Measurements from ENCODE around the gene CLIP4.

The CLIP4 gene

DNA sequence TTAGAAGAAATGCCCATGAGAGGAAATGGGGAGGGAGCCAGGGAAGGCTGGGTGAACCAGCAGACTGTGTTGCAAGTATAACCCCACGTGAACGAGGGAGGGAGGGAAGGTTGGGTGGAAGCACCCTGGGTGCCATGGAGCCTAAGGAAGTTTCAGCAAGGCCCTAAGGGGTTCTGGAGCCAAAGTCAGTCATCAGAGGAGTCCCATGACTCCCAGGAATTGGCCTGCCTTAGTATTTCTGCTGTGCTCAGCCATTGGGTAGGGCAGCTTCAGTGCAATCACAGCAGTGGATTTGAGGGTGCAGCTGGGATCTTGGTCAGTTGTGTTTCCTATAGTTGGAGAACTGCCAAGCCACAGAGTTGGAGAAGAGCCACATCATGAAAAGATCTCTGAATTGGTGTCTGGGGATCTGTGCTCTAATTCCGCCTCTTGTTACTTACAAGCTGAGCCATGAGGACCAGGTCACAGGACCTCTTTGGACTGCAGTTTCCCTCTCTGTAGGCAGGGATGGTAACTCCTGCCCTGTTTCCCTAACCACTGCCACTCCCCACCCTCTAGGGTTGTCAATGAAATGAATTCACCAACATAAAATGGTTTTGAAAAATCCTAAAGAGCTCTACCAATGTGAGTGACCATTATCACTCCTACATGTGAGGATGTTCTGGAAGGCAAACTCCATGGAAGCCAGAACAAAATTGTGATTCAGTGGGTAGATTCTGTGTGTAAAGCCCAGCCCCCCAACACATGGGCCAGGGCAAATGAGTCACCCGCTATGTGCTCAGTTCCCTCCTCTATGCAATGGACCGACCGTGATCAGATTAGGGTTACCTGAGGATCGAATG lies 108.9 kb downstream of the CLIP4 start:
- no peak for DNase-seq

DNA sequence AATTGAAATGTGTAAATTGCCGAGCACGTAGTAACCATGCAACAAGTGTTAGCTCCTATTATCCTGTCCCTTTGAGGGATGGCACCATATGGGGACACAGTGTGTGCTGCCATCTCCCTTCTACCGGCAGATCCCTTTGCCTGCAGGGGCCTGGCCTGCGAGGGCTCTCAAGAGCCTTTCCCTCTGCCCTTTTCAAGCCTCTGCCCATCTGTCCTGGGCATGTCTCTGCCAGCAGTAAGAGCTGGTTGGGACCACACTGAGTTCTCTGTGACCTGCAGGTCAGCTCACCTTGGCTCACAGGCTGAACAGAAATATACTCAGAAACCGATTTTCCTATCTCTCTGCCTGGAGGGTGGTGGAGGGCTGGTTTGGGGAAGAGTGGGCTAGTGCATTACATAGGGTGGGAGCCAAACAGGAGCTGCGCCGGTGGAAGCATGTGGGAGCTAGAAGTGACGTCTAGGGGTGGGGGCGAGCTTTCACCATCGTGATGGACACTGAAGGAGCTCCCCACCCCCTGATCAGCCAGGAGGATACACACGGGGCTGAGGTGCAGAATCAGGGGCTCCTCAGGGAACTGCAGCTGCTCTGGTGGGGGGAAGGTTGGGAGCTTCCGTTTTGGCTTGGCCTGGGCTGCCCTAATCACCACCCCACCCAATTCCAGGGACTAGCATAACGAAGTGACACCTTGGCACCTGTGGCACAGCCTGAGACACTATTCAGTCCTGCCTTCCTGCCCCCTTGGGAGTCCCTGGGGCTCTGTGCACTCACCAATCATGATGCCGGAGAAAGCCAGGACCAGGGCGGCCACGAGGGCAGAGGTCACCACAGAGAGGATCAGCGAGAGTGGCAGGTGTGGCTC lies 109.7 kb downstream of the CLIP4 start:
- no peak for DNase-seq

- DNase-seq = no peak
Measured at GRCh38 chr2:29225814-29226213, 110.6 kb downstream of the CLIP4 start.

DNA sequence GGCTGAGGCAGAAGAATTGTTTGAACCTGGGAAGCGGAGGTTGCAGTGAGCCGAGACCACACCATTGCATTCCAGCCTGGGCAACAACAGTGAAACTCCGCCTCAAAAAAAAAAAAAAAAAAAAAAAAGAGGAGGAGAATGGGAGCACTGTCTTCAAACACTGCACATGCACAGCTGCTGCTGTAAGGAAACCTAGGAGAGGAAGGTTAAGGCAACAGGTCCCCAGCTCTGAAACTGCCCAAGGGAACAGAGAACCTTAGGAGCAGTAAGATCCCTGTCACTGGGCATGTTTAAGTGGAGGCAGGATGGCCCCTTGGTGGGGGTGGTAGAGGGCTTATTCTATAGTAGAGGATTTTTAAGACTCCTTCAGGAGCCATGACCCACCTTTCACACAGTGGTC lies 111.2 kb downstream of the CLIP4 start:
- no peak for DNase-seq

GRCh38 chr2:29226808-29227207 lies 111.6 kb downstream of the CLIP4 start:
- no peak for DNase-seq

DNA sequence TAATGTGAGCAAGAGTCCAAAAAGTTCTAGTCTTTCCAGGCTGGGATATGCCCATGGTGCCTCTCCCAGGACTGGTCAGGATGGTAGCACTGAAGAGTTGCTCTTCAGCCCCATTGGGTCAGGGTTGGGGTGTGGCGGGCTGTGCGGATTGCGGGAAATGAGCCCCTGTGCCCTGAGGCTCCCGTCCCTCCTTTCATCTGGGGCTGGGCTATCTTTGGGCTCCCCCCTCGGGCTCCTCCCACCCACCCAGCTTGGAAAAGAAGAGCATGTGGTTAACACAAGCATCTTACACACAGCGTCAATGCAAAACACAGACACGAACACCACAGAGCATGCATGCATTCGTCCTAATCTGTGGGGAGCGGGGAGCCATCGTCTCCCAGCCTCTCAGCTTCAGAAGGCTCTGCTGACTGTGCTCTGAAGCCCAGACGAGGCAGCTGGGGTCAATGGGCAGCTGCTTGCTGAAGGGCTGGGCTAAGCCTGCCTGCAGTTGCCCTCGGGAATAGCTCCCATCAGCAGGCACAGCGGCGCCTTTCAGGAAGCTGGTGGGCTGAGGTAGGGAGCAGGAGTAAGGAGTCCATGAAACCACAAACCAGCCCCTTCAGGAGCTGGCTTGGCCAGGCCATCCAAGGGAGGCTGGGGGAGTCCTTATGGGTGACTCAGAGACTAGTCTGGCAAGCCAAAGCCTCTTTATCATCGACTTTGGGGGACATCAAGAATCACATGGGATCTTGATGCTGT lies 112.9 kb downstream of the CLIP4 start:
- DNase-seq = no peak

- DNase-seq = no peak
Measured at GRCh38 chr2:29228947-29229346, 113.7 kb downstream of the CLIP4 start.

- DNase-seq = no peak
Measured at GRCh38 chr2:29229640-29230039, 114.4 kb downstream of the CLIP4 start.

DNA sequence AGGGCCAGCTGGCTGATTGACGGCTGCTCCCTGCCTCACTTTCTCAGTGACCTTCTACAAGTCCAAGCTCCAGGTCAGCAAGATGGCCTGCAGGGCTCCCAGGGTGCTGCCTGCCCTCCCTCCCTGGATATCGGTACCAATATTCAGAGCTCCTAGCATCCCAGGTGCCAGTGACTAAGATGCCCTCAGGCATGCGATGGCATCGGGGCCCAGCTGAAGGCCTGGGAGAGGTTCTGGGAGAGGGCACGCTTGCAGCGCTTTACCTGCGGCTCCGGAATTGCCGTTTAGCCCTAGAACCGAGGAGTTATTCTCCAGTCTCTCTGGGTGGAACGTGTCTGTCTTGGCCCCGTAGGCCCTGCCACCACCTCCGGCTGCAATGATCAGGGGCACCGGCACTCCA lies 116.8 kb downstream of the CLIP4 start:
- no peak for DNase-seq

GRCh38 chr2:29233428-29233827 lies 118.2 kb downstream of the CLIP4 start:
- no peak for DNase-seq

DNA sequence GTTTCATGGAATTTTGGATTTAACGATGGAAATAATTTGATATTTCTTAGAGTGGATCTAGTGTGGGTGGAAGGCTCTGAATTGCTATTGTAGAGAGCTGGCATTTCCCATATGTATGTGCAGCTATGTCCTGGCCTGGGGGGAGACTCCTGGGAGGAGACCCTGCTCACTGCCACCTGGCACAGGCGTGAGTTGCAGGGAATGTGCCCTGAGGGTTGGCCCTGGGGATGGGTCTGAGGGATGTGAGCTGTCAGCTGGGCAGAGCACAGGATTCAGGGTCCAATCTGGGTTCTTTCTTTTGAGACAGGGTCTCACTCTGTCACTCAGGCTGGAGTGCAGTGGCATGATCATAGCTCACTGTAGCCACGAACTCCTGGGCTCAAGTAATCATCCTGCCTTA lies 120.2 kb downstream of the CLIP4 start:
- DNase-seq = no peak

GRCh38 chr2:29236074-29236473 lies 120.9 kb downstream of the CLIP4 start:
- no peak for DNase-seq

DNA sequence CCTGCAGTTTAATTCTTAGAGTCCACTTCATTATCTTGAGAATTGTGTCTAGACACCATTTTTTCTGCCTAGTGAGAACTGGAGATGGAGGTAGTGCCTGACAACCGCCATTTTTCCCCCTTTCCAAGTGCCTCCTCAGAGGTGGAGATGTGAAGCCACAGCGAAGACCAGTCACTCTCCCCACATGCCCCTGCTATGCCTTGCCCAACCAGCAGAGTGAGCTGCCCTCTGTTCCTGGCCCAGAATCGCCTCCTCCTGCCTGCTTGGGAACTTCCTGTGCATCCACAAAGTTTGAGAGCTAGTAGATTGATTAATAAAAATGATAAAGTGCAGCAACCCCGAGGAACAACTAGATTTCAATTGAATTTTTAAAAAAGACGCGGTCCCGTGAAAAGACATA lies 123.3 kb downstream of the CLIP4 start:
- DNase-seq = no peak
